SU-DHL-6 (cell line): Measurements from ENCODE around the gene SSTR5.

Experiments used
- H2AFZ ChIP-seq: fragments of 200-600 bp; sonication (generic); 2 replicates; pipeline ENCODE4 v1.6.1; 2014; ENCODE audit warnings: low read depth, mild to moderate bottlenecking, moderate library complexity, mixed read lengths, antibody characterized with exemption, low read length; ENCODE audit not compliant: severe bottlenecking
- H3F3A ChIP-seq: fragments of 200-600 bp; shearing (Covaris generic); 2 replicates; pipeline ENCODE4 v1.6.0; 2016; ENCODE audit warnings: antibody characterized with exemption, mild to moderate bottlenecking; ENCODE audit not compliant: insufficient read depth
- H3K27ac ChIP-seq: fragments of 200-600 bp; sonication (generic); 2 replicates; pipeline ENCODE4 v1.5.1; 2016; ENCODE audit warnings: low read depth, mild to moderate bottlenecking, low read length, moderate library complexity, mixed read lengths
- H3K27me3 ChIP-seq: fragments of 200-600 bp; sonication (generic), shearing (Covaris generic); 2 replicates; pipeline ENCODE4 v1.6.0; 2014; ENCODE audit warnings: mild to moderate bottlenecking, low read length
- H3K36me3 ChIP-seq: fragments of 200-600 bp; sonication (generic); 2 replicates; pipeline ENCODE4 v1.6.1; 2014; ENCODE audit warnings: mild to moderate bottlenecking, low read length, mixed read lengths
- H3K4me2 ChIP-seq: fragments of 300-600, 200-600 bp; shearing (Covaris generic), sonication (generic); 2 replicates; pipeline ENCODE4 v1.6.0; 2014; ENCODE audit warnings: low read length, low read depth, mild to moderate bottlenecking; ENCODE audit not compliant: poor library complexity, severe bottlenecking
- H3K4me3 ChIP-seq: fragments of 200-600 bp; sonication (generic); 2 replicates; pipeline ENCODE4 v1.5.1; 2014; ENCODE audit warnings: antibody characterized with exemption, low read length, mild to moderate bottlenecking, mixed read lengths; ENCODE audit not compliant: insufficient read depth, poor library complexity, severe bottlenecking
- H3K79me2 ChIP-seq: fragments of 200-600 bp; sonication (generic); 2 replicates; pipeline ENCODE4 v1.6.1; 2014; ENCODE audit warnings: mild to moderate bottlenecking, low read length, moderate library complexity; ENCODE audit not compliant: insufficient read depth
- H3K9ac ChIP-seq: fragments of 200-600 bp; sonication (generic); 2 replicates; pipeline ENCODE4 v1.7.0; 2014; ENCODE audit warnings: mild to moderate bottlenecking, low read length
- H3K9me2 ChIP-seq: fragments of 200-600 bp; sonication (generic); replicated peaks from 2 replicates; pipeline ENCODE4 v1.6.1; 2014; ENCODE audit warnings: low read length; ENCODE audit not compliant: insufficient read depth
- H3K9me3 ChIP-seq: fragments of 200-600 bp; sonication (generic); 2 replicates; pipeline ENCODE4 v1.6.1; 2014; ENCODE audit warnings: low read length, mixed read lengths; ENCODE audit not compliant: insufficient read depth
- H4K20me1 ChIP-seq: fragments of 200-600 bp; sonication (generic); 2 replicates; pipeline ENCODE4 v1.6.1; 2014; ENCODE audit warnings: low read depth, mild to moderate bottlenecking, antibody characterized with exemption, low read length, moderate library complexity, mixed read lengths
- CTCF ChIP-seq: fragments of 200-600 bp; sonication (generic); IDR thresholded peaks from one replicate; pipeline ENCODE4 v1.5.1; 2017; ENCODE audit warnings: antibody characterized with exemption, mild to moderate bottlenecking, low read length, moderate library complexity; ENCODE audit not compliant: insufficient read depth, poor library complexity, severe bottlenecking
- EZH2phosphoT487 ChIP-seq: fragments of 200-600 bp; sonication (generic), shearing (Covaris generic); conservative IDR thresholded peaks from 2 replicates; pipeline ENCODE4 v1.6.1; 2018; ENCODE audit warnings: mild to moderate bottlenecking, antibody characterized with exemption, low read length, moderate library complexity, mixed read lengths

The SSTR5 gene

GRCh38 chr16:1055557-1055924 is 17.0 kb upstream of the SSTR5 start:
- H3K9me3 ChIP-seq, result peaks cover 5% of the 10 kb centered on the region; the same call in 1 of the 2 replicates
- no peaks in the 10 kb centered on the region for H3K9me2 ChIP-seq
- no peak overlapping the region for H3K27ac ChIP-seq
- no peak overlapping the region for H3K9ac ChIP-seq
- H4K20me1 ChIP-seq, result no peaks in the 10 kb centered on the region
- TF ChIP-seq EZH2phosphoT487 (no peak), CTCF (no peak)
- no peak overlapping the region for H3K4me2 ChIP-seq
- H3K27me3 ChIP-seq, result no peaks in the 10 kb centered on the region
- H3K4me3 ChIP-seq, result no peak overlapping the region
- H3F3A ChIP-seq, result no peaks in the 10 kb centered on the region
- H3K36me3 ChIP-seq, result no peaks in the 10 kb centered on the region
- H3K79me2 ChIP-seq, result no peaks in the 10 kb centered on the region
- H2AFZ ChIP-seq, result no peak overlapping the region

- H3K9ac ChIP-seq, result no peak overlapping the region
- H4K20me1 ChIP-seq, result no peaks in the 10 kb centered on the region
- H3K4me2 ChIP-seq, result no peak overlapping the region
- H3K27me3 ChIP-seq, result no peaks in the 10 kb centered on the region
- H3K36me3 ChIP-seq, result no peaks in the 10 kb centered on the region
- peaks cover 5% of the 10 kb centered on the region; the same call in 1 of the 2 replicates for H3K9me3 ChIP-seq
- no peak overlapping the region for H2AFZ ChIP-seq
- no peaks in the 10 kb centered on the region for H3K79me2 ChIP-seq
- no peak overlapping the region for H3K27ac ChIP-seq
- no peaks in the 10 kb centered on the region for H3F3A ChIP-seq
- no peak overlapping the region for H3K4me3 ChIP-seq
- no peak for TF ChIP-seq CTCF
- TF ChIP-seq EZH2phosphoT487, result no peak
- no peaks in the 10 kb centered on the region for H3K9me2 ChIP-seq
Observed at GRCh38 chr16:1056196-1056595, 16.4 kb upstream of the SSTR5 start.

- Histone ChIP-seq H3K9me2 (no peaks in the 10 kb centered on the region), H4K20me1 (no peaks in the 10 kb centered on the region), H3F3A (no peaks in the 10 kb centered on the region), H2AFZ (no peak overlapping the region), H3K9ac (no peak overlapping the region), H3K36me3 (no peaks in the 10 kb centered on the region), H3K9me3 (peaks cover 5% of the 10 kb centered on the region; the same call in 1 of the 2 replicates), H3K27me3 (no peaks in the 10 kb centered on the region), H3K4me3 (no peak overlapping the region), H3K79me2 (no peaks in the 10 kb centered on the region), H3K4me2 (no peak overlapping the region), H3K27ac (no peak overlapping the region)
- peak; percentile 54 for TF ChIP-seq CTCF
- TF ChIP-seq EZH2phosphoT487, result no peak
Observed at GRCh38 chr16:1057252-1057932, 15.2 kb upstream of the SSTR5 start.
